OCI-M1 (cell line): ENCODE measurements around the gene HHIPL1.

Experiments
- DNase-seq: peaks from one replicate; lab custom pipeline; 2025; lab: John Stamatoyannopoulos, UW

The HHIPL1 gene

DNA sequence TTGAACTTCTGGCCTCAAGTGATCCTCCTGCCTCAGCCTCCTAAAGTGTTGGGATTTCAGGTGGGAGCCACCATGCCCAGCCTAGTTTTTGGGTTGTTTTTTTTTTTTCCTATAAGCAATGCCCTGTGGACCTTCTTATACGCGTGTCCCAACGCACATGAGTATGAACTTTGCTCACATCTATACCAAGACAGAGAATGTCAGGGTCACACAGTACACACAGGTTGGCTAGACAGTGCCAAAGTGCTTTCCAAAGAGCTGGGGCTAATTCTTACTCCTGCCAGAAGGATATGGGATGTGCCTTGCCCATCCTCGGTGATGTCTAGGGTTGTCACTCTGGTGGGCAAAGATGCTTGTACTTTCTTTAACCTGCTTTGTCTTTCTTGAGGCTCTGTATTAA is 33.3 kb upstream of the HHIPL1 start:
- DNase-seq, result no peak

DNA sequence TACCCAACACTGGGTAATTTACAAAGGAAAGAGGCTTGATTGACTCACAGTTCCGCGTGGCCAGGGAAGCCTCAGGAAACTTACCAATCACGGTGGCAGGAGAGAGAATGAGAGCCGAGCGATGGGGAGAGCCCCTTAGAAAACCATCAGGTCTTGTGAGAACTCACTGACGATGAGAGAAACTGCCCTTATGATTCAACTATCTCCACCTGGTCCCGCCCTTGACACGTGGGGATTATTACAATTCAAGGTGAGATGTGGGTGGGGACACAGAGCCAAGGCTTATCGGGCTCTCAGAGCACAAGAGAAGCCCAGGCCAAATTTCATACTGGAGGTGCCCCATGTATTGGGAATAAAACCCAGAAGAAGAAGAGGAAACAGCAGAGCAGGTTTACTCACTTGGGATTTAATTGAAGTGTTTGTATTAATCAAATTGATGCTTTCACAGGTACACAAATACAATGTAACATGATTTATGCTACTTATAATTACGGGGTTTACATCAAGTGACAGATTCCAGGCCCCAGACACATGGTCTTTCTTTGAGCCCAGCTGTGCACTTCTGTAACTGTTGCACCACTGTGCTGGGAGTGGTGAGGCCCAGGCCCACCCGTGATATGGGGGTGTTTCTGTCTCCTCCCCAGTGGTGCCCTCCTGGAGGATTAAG is 32.7 kb upstream of the HHIPL1 start:
- no peak for DNase-seq

DNA sequence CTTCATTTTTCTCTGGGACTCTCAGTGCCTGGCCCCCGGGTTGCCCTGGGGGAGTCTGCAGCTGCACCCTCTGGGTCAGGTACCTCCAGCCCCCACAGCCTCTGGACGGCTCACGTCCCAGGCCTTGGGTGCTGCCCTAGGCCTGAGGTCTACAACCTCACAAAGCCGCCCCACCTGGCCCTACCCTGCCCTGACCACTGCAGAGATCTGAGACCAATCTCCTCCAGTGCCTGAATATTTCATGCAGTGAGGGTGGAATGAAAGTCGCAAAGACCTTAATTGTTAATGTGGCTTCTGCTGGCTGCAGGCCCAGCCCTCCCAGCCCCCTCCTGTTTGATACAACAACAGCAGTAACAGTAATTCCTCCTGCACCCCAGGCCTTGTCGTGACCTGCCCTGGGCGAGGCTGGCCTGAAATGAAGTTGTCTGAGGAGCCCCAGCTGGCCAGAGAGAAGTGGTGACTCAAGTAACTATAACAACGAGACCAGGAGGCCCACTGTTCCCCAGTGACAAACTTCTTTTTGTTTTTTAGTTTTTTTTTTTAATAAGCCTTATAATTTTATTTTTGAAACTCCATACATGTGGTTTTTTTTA is 32.1 kb upstream of the HHIPL1 start:
- DNase-seq, result no peak

DNA sequence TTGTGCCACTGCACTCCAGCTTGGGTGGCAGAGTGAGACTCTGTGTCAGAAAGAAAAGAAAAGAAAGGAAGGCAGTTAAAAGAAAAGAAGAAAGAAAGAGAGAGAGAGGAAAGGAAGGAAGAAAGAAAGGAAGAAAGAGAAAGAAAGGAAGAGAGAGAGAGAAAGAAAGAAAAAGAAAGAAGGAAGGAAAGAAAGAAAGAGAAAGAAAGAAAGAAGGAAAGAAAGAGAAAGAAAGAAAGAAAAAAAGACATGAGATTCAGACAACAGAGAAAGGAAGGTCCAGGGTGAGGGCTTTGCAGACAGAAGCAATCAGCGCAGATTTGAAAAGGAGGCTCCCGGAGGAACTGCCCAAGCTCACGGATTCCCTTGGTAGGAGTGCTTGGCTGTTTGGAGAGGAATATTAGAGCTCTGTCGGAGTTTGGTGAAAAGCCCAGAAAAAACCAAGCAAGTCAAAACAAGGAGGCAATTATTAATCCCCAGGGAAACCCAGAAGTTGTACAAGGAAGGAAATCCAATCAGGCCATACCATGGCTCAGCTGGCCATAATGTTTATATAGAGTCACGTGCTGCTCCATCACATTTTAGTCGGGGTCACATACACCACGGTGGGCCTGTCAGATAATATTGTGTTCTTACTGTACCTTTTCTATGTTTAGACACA is 29.3 kb upstream of the HHIPL1 start:
- DNase-seq, result no peak

DNA sequence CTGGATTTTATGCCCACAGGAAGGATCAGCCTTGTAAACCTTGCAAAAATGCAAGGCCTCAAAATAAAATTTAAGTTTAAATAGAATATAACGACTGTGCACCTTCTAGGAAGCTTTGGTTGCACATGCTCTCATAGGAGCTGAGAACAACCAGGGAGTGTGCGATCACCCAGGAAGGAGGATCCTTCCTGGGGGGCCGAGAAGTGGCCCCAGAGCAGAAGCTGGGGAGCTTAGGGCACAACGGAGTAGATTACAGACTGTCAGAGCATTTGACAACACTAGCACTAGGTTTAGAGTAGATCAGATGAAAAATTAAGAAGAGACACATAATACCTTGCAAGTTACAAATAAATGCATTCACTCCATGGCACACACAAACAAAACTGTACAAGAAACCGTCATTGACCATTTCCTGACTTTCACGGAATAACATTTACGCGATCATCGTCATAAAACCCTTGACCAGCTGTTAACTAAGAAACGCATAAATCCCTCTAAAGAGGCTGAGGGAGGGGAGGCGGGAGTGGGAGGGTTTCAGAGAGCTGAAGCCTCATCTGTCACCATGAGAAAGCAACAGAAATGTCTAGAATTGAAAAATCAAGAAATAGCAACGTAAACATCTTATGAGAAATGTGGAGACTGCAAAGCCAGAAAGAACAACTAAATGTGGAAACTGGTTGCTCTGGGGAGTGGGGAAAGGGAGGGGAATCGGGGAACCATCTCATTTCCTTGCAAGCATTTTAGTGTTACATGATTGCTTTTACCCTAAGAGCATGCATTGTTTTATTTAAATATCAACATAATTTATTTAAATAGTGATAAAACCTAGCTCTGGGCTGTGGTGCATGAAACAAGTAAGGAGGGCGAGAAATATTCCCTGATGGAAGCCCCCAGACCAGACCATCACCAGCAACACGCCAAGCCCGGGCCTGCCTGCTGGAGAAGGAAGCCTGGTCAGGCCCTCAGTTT is 27.8 kb upstream of the HHIPL1 start:
- no peak for DNase-seq

DNA sequence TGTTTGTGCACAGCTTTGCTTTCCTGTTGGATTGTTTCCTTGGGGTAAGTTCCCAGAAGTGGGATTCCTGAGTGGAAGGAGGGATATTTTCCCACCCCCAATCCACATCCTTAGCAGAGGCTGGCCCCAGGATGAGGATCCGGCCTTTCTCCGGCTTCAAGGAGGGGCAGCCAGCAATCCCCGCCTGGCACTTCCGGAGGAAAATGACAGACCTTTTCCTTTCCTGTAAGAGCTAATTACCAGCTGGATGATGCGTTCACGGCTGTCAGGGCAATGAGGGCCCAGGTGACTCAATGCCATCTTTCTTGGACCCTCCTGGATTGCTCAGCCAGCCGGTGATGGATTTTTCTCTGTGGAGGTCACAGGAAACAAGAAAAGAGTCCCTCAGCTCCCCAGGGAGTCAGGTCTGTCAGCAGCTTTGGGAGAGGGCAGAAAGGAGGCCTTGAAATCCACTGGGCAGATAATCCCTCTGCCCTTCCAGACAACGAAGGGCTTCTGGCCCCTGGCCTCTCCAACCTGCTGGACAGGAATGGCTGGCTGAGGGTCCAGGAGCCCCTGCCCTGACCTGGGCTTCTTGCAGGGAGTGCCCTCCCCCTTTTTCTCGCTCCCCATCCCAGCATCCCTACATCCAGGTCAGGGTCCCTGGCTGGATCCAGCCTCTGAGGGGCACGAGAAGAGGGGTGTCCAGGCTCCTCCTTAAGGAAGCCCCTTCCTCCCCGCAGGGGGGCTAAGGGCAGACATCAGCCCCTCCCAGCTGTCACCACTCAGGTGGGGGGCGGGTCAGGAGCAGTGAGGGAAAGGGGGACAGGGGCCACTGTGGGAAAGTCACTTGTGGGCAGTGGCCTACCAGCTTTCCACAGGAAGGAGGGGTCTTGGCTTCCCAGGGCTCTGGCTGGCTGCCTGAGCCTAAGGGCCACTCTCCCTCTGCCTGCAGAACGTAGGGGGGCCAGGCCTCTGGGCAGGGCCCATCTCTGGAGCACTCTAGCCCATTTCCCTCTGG is 24.8 kb upstream of the HHIPL1 start:
- no peak for DNase-seq

DNA sequence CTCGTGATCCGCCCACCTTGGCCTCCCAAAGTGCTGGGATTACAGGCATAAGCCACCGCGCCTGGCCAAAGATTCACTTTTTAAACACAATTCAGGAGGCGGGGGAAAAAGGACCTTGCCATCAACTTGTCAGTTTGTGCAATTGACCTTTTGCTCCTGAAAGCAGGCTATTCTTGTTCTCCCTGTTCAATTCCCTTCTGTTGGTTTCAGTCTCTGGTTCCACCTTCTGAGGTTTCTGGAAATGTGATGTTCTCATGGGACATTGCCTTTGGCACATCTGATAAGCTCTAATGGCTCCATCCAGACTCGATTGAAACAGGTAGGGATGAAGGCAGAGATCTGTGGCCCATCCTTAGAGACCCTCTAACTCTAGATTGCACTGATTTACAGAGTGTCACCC is 23.0 kb upstream of the HHIPL1 start:
- DNase-seq, result no peak

DNA sequence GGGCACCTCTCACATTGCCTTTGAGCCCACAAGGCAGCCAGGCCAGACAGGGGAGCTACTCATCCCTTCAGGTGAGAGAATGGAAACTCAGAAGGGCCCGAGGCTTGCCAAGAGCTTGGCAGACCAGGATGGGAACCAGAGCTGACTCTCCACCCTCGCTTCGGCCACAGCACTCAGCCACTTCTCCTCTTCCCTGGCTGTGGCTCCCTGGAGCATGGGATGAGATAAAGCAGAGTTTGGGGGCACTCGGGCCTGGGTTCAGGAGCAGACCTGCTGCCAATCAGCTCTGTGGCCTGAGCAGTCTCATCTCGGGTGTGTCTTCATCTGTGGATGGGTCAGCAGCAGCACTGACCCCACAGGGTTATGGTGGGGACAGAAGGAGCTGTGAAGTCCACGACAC is 20.9 kb upstream of the HHIPL1 start:
- no peak for DNase-seq

DNA sequence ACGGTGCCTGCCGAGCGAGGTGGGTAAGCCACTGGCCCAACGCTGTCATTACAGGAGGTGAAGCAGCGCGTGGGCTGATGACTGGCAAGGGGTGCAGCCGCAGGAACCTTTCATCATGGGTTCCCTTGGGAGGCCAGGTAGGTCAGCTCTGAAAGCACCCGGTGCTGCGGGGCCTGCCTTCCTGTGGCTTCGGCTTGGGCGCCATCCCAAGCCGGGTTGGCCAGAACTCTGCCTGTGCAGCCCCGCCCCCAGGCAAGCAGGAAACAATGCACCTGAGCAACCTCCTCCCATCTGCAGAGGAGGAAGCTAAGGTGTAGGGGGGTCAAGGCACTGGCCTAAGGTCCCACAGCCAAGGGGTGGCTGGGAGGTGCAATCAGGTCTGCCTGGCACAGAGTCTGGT is 20.0 kb upstream of the HHIPL1 start:
- DNase-seq, result no peak

DNA sequence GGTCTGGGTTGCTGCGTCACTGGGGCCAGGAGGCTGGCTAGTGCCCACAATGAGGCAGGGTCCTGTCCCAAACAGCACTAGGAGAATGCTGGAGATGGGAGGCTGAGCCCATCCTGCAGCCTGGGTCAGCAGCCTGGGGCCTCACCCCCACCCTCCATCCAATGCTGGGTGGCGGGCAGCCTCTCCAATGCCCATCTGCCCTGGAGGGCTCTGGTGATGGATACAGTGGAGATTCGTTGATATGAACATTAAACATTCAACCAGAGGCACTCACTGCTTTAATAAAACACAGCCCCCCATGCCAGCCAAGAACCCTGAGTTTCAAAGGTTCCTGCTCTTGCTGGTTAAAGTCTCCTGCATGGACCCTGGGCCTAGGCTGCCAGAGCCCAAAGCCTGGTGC is 19.5 kb upstream of the HHIPL1 start:
- DNase-seq, result no peak

DNA sequence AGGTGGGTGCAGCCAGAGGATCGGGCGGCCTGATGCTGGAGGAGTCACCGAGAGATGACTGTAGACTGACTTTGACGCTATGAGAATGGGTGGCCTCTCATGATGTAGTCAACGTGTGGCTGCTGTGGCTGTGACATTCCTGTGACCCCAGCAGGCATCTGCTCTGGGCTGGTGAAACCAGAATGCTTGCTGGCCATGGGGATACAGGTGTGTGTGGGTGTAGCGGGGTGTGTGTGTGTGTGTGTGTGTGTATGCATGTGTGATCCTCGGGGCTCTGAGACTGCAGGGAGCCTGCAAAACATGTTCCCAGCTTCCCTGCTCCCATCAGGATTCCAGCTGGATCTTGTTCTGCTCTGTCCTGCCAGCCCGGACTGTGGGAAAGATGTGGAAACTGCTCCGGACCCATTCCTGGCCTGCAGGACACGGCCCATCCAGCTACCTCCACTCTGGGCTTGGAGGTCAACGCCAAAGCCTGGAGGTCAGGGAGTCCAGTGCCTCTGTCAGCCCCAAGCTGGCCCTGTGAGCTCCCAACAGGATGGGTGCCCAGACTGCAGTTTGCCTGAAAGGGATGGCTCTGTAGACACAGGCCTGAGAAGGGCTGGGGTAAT is 18.8 kb upstream of the HHIPL1 start:
- no peak for DNase-seq

DNA sequence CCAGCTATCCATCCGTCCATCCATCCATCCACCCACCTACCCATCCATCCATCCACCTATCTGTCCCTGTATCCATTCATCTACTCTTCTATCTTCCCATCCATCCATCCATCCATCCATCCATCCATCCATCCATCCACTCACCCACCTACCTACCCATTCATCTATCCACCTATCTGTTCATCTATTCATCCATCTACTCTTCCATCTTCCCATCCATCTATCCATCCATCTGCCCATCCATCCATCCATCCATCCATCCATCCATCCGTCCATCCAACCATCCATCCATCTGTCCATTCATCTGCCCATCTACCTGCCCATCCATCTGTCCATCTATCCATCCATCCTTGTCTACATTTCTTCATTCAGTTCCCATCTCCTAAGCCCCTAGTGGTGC is 17.8 kb upstream of the HHIPL1 start:
- no peak for DNase-seq

DNA sequence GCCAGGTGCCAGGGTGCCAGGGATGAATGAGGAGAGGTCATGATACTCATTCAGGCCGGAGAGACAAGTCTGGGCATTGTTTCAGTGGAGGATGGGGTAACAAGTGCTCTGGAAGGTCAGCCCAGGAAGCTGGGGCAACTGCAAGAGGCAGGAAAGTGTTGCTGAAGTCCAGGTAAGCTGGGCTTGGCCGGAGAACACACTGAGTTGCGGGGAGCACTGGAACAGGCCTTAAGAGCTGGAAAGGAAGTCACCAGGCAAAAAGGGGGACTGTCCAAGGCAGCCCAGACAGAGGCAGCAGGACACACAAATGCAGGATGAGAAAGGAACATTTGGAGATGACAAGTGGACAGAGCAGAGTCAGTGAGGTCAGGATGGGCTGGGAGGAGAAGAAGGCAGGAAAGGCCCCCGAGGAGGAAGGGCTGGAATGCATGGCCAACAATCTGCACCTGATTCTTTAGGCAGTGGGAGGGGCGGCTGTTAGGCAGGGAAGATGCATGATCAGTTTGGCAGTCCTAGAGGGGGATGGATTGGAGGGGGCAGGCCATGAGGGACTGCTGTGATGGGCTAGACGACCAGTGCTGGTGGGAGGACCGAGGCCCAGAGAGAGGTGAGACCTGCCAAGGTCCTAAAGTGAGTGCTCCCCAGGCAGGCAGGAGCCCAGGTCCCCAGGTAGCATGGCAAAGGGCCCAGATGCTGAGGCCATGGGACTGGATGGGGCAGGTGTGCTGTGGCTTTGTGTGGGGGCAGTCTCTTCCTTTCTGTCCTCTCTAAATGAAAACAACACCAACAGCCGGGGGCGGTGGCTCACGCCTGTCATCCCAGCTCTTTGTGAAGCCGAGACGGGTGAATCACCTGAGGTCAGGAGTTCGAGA is 17.2 kb upstream of the HHIPL1 start:
- no peak for DNase-seq

DNA sequence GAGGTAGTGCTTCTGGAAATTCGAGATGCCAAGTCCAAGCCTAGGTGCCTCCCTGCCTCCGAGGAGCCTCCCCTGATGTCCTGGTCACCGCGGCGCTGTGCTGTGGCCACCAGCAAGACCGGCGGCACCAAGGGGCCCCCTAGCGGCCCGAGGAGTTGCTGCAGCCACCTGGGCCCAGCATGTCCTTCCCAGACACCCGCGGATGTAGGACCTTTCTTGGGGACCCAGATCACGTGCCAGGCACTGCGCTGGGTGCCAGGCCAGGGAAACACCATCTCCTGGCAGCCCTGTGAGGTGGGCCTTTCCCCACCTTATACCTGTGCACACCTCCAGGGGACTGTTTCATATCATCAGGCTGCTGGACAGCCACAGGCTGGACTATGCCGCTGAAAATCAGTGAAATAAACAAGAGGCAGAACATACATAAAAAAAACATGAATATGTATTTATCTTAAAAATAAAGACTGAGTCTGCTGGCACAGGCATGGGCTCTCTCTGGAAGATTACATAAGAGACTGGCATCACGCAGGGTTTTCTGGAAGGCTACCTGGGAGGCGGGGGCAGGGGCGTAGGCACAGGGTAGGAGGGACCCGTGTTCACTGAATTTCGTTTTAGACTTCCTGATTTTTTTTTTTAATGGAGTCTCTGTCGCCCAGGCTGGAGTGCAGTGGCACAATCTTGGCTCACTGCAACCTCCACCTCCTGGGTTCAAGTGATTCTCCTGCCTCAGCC is 15.9 kb upstream of the HHIPL1 start:
- peak; percentile 75 for DNase-seq

DNA sequence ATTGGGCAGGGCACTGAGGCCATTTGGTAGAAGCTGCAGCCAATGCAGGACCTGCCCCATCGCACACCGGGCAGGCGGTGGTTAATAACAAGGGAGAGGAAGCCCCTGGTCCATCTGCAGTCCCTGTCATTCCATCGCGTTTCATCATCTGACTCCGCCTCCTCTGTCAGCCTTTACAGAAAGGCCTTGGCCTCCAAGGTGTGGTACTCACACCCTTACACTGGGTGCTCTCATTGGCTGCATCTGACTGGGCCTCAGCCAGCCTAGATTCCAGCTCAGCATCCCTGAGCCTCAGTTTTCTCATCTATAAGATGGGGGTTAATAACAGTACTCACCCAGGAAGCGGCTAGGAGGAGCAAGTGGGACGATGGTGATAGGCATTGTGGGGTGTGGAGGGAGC is 14.7 kb upstream of the HHIPL1 start:
- DNase-seq, result no peak

DNA sequence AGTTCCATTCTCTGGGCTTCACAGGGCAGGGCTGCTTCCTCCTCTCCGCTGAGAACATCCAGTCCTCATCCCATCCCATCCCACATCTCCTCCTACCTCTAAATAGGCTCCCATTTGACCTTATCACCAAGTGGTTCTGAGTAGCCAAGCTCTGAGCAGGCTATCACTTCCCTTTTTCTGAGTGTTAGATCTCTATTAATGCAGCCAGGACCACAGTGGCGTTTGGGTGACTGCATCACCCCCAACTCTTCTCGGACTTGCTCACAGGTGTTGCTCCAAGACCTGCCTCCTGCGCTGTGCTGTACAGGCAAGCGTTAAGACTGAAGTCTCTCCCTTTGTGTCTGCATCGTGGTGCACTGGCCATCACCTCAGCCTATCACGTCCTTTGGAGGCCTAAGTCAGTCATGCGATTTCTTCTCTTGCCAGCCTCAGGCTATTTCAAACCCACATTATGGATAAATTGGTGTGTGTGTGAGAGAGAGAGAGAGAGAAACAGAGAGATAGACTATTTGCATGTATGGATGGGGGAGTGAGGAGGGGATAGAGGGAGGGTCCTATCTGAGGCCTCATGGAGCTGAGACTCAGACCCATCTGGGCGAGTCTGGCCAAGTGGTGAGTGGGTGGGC is 12.4 kb upstream of the HHIPL1 start:
- no peak for DNase-seq

DNA sequence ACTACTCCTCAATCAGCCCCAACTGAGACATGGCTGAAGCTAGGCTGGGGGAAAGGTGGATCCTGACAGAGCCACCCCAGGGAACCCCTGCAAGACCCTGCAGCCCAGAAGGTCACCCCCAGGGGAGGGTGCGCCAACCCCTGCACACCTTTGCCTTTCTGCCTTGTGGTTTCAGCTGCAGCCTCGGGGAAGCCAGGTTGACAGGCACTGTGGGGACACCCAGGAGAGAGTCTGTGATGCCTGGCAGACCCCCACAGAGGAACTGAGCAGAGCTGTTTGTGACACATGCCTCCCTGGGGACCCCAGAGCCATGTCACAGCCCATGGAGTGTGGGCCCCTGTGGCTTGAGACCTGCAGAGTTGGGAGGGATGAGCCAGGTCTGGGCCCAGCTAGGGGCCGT is 11.8 kb upstream of the HHIPL1 start:
- no peak for DNase-seq

DNA sequence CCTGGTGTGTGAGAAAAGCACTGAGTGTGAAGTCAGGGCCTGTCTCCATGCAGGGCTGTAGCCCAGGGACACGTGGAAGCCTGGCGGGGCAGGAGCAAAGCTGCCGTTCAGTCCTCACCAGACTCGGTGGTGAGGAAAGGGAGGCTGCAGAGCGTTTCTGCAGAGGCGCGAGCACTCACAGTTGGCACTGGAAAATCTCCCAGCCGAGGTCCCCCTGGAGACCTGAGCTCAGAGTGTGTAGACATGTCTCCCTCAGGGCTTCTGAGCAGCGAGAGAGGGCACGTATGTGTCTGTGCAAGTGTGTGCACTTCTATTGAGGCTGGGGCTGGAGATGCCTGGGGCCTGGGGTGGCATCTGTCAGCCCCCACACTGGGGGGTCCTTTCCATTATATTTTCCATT is 11.0 kb upstream of the HHIPL1 start:
- DNase-seq, result no peak

DNA sequence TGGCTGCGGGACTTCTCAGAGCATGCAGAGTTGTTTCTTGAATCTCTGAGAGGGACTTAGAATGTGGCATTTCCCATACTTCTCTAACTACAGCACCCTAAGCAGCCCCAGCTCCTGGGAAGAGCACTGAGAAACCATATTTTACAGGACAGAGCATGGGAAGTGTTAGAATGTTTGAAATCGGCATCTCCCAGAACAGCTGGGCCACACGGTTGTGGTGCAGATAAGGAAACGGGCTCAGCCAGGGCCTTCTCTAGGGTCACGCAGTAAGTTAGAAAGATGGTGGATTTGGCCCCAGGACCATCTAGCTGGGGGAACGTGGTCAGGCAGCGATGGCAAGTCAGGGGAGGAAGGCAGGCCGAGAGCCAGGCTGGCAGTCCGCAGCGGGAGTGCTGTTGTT is 10.5 kb upstream of the HHIPL1 start:
- peak; percentile 8 for DNase-seq
